Activated CD4-positive, alpha-beta T cell treated with anti-CD3 and anti-CD28 coated beads, Interleukin-2, amount 50 U/mL, for 4 hours (primary cell): ENCODE data around the gene MTAP.

Experiments
- DNase-seq, 2 experiments: peaks; one replicate each; pipeline ENCODE4 v3.0.0-alpha.2; 2020

MTAP gene

DNA sequence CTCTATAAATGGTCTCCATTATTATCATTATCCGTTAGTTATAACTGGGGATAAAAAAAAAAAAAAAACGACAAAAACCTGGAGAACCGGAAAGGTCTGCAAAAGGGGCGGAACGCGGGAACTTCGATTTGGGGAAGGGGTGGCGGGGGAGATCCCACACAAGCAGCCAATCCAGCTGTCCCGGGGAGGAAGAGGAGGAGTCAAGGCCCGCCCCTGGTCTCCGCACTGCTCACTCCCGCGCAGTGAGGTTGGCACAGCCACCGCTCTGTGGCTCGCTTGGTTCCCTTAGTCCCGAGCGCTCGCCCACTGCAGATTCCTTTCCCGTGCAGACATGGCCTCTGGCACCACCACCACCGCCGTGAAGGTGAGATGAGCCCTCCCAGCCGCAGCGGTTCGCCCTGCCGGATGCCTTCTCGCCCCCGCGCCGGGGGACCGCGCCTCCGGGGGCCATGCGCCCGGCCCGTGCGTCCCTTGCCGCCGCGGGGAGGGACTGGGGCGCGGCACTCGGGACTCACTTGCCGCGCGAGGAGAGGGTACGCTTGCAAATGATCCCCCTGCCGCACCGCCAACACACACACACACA lies at the start of gene MTAP:
TSS of gene MTAP (plus strand) at position 219 of the 583 bp plus-strand sequence. CDS start at position 332, 113 bp downstream.
- peak; percentile 58 to 59 for DNase-seq

DNA sequence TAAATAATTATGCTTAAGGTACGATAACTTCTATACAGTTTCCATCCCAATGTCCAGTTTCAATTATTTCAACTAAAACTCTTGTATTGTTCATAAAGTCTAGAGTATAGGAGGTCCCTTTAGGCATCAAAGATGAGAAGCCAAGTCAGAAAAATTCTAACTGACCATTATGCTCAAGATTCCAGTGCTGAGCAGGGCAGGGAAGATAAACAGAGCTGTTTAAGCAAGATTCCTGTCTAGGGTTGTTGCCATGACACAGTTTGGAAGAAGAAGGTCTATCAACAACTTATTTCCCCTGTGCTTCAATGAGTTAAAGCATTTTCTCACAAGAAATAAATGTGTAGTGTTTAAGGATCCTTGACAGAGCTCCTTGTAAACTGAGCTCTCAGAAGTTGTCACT lies 48.9 kb upstream of the MTAP start:
- no peak for DNase-seq

- DNase-seq, result no peak
Observed at GRCh38 chr9:21754741-21755140, 47.7 kb upstream of the MTAP start.

GRCh38 chr9:21758540-21758939 lies 43.9 kb upstream of the MTAP start:
- no peak for DNase-seq

GRCh38 chr9:21761309-21761901 lies 41.0 kb upstream of the MTAP start:
- no peak for DNase-seq

DNA sequence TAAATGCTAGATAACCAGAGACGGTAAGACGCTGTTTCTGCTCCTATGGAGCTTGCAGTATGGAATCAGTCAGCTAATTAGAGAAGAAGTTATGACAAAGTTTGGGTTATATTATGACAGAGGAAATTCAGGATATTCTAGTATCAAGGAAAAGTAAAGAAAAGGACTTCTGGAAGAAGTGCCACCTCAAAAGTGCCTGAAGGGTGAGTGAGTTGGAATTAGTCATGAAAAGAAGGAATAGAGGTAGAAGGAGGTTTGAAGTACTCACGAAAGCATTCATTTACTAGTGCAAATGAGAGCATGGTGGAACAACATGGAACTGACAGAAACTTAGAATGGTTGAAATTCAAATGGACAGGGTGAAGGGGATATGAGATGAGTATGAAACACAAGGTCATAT lies 40.4 kb upstream of the MTAP start:
- DNase-seq, result no peak

DNA sequence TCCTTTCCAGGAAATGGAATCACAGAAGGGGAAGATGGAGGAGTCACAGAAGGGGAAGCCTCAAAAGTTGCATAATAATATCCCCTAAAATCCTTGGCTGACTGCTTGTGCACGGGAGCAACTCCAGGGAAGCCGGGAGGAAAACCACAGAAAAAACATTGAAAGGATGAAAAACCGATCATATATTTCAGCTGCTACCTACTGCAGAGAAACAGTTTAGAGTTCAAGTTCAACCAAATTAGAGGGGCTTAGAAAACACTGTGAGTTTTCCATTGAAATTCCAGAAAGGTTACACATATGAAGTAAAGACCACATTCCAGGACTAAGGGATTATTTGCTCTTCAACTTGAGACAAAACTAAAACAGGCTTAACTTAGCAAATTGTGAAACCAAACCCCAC lies 37.6 kb upstream of the MTAP start:
- no peak for DNase-seq

DNA sequence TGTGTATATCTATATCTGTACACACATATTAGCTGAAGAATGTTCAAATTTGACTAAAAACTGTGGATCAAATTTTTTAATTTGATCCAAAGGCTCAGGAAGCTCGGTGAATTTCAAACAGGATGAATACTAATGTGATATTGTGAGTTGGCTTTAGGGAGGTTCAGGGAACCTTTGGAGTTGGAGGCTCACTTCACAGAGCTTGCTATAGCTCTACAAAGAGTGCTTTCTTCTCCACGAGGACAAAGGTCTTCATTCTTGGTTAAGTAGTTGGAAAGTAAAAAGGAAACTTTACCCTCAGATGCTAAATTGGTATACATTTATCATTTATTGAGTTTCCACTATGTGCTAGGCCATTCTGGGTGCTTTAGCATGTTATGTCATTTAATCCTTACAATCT lies 36.3 kb upstream of the MTAP start:
- no peak for DNase-seq

- no peak for DNase-seq
Observed at GRCh38 chr9:21770871-21771560, 31.4 kb upstream of the MTAP start.

DNA sequence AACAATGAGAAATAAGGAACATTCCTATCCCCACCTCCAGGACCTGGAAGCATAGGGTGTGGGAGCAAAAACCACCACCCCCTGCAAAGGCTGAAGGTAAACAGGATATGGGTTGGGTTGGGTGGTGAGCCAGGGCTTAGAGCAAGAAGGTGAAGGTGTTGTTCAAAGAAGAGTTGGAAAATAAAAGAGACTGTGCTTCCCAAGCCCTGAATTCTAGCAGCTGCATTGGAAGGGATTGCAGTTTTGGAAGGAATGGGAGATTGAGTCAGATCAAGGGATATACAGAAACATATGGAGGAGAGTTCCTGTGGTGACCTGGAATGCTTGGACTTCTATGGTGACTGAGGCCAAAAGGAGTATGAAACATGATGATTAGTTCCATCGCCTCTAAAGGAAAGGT lies 24.7 kb upstream of the MTAP start:
- no peak for DNase-seq

DNA sequence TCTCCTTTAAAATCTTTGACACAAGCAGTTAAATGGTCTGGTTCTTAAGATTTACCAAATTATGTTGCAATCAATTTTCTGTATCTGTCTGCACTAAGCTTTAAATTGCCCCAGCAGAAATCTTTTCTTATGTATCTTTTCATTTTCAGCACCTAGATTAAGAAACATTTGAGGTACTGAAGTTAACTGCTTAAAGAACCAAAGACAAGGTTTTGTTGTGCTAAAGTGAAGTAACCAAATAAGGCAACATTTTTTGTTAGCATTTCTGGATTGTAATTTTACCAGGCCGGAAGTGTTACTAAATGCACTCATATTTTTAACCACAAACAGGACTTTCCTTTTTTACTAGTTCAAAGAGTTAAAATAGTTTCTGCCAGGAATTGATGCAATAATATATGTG lies 24.1 kb upstream of the MTAP start:
- DNase-seq, result no peak

DNA sequence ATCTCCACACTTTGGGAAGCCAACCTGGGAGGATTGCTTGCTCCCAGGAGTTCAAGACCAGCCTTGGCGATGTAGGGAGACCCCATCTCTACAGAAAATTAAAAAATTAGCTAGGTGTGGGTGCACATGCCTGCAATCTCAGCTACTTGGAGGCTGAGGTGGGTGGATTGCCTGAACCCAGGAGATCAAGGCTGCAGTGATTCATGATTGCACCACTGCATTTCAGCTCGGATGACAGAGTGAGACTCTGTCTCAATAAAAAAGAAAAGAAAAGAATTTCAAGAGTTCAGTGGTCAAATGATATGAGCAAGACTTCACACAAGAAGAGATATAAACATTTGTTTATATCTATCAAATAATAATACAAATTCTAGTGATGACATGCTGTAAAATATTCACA lies 23.0 kb upstream of the MTAP start:
- DNase-seq, result no peak

GRCh38 chr9:21781656-21782055 lies 20.8 kb upstream of the MTAP start:
- DNase-seq, result no peak

- no peak for DNase-seq
Observed at GRCh38 chr9:21782205-21782604, 20.2 kb upstream of the MTAP start.

GRCh38 chr9:21788752-21789151 lies 13.7 kb upstream of the MTAP start:
- no peak for DNase-seq

- peak; percentile 31 to 37 for DNase-seq
Observed at GRCh38 chr9:21789541-21790037, 12.8 kb upstream of the MTAP start.

- no peak for DNase-seq
Observed at GRCh38 chr9:21795483-21795882, 7.0 kb upstream of the MTAP start.

DNA sequence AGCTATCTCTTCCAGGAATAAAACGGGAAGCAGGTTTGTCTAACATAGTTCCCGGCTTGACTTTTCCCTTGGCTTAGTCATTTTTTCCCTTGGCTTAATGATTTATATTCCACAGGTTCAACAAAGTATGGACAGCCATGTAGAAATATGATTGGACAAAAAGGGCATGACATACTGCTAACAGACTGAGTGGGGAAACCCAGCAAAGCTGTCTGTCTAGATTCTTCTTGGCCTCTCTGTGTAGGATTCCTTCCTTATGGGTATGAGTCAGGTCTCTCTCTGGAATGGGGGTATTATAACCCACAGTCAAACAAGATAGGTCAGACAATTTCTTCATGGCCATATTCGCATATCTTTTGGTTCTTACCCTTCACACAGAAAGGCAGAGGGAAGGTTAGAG lies 5.7 kb upstream of the MTAP start:
- DNase-seq, result no peak

DNA sequence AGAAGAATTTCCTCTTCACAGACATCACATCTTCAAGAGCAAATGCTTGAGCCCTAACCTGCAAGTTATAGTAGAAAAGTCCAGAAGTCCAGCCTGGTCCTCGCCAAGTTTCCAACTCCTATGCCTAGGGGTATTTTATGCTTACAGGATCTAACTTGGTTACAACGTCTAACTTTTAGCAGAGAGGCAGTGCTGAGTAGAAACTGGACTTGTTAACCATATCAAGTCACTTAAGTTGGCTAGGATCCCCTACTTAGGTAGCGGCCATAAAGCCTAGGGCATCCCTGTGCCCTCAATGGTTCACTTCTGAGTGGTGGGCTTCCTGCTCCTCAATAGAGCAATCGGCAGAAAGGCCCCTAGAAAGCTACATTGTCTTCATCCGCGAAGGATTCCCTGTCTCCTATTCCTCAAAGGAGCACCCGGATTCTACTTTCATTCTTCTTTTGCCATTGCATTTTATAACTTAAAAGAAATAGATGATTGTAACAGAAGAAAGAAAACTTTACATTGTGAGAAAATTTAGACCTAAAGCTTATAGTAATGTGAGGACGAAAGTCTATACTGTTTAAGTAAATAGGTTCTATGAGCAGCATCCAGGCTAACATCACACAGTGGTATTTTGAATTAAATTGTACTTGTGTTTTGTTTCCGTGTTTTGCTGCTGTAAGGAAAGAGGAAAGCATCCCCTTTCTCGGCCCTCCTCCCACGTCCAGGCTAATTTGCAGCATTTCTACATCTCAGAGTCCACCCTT lies 1.3 kb upstream of the MTAP start:
- no peak for DNase-seq

DNA sequence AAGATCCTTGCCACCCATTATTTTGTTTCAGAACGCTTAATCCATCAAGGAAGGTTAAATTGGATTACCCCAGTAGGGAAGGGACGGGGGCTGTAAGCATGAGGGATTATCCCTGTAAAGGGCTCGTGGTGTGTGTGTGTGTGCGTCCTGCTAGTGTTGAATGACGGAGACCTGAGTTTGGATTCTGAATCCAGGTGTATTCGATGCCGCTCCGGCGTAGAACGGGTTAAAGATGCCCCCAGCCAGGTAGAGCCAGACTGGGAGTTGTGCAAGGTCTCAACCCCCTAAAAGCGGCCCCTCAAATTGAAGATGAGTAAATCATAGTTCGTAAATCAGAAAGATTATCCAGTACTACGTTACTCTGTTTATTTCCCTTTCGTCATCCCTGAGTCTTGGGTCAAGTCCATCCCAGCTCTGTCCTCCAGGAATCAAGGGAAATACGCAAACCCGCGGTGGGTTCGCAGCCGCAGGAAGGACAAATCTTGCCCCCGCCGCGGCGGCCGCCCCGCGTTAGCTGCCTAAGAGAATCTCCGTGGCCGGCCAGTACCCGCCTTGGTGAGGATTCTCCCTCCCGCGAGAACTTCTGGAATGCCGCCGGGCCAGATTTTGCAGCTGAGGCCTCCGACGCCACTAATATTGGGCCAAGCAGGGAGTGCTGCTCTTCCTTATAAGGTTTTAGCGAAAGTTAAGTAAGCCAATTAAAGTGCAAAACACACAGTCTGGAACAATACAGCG lies 586 bp upstream of the MTAP start:
- DNase-seq, result no peak

DNA sequence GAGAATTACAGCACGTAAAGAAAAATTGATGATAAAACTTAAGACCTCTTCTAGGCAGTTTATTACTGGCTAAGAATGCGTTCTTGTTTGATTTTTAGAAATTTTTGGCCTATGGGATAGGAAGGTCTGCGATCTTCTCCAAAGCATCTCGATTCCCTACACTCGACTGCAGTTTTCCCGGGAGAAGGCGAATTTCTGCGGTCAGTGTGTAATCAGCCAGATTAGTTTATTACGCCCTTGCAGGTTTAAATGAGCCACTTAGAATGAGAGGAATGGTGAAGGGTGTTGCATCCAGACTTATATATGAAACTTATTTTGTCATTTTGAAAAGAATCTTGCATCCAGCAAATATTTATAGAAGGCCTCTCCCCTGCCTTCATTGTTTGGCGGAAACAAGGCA lies 1.2 kb downstream of the MTAP start:
- DNase-seq, result no peak

DNA sequence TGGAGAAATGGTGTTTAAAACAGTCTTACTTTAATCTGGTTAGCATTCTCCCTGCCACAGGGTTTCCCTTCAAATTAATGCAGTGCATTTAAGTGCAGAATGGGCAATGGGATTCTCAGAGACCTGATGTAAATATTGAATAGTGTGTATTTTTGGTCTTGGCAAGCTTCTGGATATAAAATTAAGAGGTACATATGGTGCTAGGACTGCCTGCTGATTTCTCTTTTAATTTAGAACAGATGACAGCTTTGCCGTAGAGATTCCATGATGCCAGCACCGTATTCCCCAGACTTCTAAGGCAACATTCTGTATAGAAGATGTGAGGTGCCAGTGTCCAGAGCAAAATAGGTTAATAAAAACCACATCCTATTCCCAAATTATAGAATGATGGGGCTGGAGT lies 1.9 kb downstream of the MTAP start:
- DNase-seq, result no peak

DNA sequence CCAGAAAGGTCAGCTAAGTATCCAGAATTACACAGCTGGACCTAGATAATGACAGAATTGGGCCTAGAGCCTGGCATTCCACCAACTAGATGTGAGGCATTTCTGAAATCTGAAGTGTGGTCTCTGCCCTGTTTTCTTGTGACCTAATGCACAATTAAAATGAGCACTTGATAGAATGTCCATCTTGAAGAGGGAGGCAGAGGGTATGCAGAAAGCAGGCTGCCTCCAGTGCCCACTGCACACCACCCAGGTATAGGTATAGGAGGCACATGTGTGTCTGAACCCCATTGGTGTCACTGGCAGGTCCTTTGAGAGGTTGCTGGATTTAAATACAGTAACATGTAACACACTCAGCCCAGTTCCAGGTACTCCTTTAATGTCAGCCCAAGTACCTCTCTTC lies 2.4 kb downstream of the MTAP start:
- no peak for DNase-seq
